Tibial artery (tissue), 4 donors: ENCODE measurements around the gene RELN.

ENCODE experiments used
- DNase-seq, 2 donors: peaks; one replicate each; pipeline ENCODE4 v3.0.0-alpha.2; 2019
- H3K27ac ChIP-seq, 2 donors: fragments of 200-600 bp; sonication (generic) in 1 of 2; 1 replicate in 1 of 2; 2 replicates in 1 of 2; pipeline ENCODE4 v1.5.1; 2018 to 2019; ENCODE audit warnings: mild to moderate bottlenecking in 1 of 2
- H3K27me3 ChIP-seq, 2 donors: fragments of 200-600 bp; sonication (generic) in 1 of 2; one replicate each; pipeline versions ENCODE4 v1.5.1 to v1.6.0; 2016 to 2019
- H3K36me3 ChIP-seq, 3 donors: fragments of 200-600 bp; sonication (generic) in 2 of 3; one replicate each; pipeline ENCODE4 v1.5.1; 2016 to 2019; ENCODE audit warnings: mild to moderate bottlenecking in 2 of 3
- H3K4me1 ChIP-seq, 4 donors: fragments of 200-600 bp; sonication (generic) in 2 of 4; 1 replicate in 3 of 4; 2 replicates in 1 of 4; pipeline ENCODE4 v1.5.1; 2016 to 2019
- H3K4me3 ChIP-seq, 2 donors: fragments of 200-600 bp; sonication (generic) in 1 of 2; 1 replicate in 1 of 2; 2 replicates in 1 of 2; pipeline ENCODE4 v1.5.1; 2018 to 2019; ENCODE audit warnings: mild to moderate bottlenecking in 2 of 2
- H3K9me3 ChIP-seq, 3 donors: fragments of 200-600 bp; sonication (generic) in 1 of 3; one replicate each; pipeline ENCODE4 v1.5.1; 2016 to 2019
- intact Hi-C: fragments of 100-400 bp; cut with DNase I; formaldehyde crosslinking; loops from one replicate; pipeline ENCODE4 v1.15.0; 2023; ENCODE audit warnings: low total_unique reads
- TF ChIP-seq, protein P1 (sequence below), 2 experiments: fragments of 200-600 bp in 1 of 2; fragments of 450-650 bp in 1 of 2; IDR thresholded peaks; one replicate each; pipeline ENCODE4 v1.5.1; 2017 to 2019; ENCODE audit warnings: antibody characterized with exemption in 2 of 2, mild to moderate bottlenecking in 1 of 2, moderate library complexity in 1 of 2

RELN gene

DNA sequence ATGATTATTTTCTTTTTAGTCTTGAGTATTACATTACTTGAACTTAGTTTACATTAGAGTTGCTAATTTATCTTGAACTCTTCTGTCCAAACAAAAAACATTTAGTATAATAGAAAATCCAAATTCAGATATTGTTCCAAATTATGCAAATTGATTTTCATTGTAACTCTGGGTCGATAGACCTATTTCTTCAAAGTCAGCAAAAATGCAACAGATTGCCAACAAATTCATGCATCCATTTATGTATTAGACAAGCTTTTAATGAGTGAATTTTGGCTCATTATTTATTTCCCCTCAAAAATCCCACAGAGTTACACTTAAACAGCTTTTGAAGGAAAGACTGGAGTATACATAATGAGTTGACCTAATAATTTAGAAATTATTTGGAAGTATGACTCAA, 240.8 kb downstream of the RELN start:
- no peak for DNase-seq
- intact Hi-C loops, result no loop called here
- TF ChIP-seq, protein P1, sequence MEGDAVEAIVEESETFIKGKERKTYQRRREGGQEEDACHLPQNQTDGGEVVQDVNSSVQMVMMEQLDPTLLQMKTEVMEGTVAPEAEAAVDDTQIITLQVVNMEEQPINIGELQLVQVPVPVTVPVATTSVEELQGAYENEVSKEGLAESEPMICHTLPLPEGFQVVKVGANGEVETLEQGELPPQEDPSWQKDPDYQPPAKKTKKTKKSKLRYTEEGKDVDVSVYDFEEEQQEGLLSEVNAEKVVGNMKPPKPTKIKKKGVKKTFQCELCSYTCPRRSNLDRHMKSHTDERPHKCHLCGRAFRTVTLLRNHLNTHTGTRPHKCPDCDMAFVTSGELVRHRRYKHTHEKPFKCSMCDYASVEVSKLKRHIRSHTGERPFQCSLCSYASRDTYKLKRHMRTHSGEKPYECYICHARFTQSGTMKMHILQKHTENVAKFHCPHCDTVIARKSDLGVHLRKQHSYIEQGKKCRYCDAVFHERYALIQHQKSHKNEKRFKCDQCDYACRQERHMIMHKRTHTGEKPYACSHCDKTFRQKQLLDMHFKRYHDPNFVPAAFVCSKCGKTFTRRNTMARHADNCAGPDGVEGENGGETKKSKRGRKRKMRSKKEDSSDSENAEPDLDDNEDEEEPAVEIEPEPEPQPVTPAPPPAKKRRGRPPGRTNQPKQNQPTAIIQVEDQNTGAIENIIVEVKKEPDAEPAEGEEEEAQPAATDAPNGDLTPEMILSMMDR (IDR thresholded peaks at IDR 0.05), result no peak
- Histone ChIP-seq H3K9me3 (no peaks in the 10 kb centered on the region), H3K4me1 (no peaks in the 10 kb centered on the region), H3K36me3 (no peaks in the 10 kb centered on the region), H3K27ac (no peak overlapping the region), H3K27me3 (no peaks in the 10 kb centered on the region), H3K4me3 (no peak overlapping the region)

- Histone ChIP-seq H3K27me3 (no peaks in the 10 kb centered on the region), H3K27ac (no peak overlapping the region), H3K4me1 (no peaks in the 10 kb centered on the region), H3K9me3 (no peaks in the 10 kb centered on the region), H3K4me3 (no peak overlapping the region), H3K36me3 (no peaks in the 10 kb centered on the region)
- TF ChIP-seq, protein P1 (IDR thresholded peaks at IDR 0.05), result no peak
- intact Hi-C loops, result no loop called here
- no peak for DNase-seq
Observed at GRCh38 chr7:103735377-103735776, 254.1 kb downstream of the RELN start.

GRCh38 chr7:103731169-103731568, 258.3 kb downstream of the RELN start:
- Histone ChIP-seq H3K4me1 (no peaks in the 10 kb centered on the region), H3K36me3 (no peaks in the 10 kb centered on the region), H3K4me3 (no peak overlapping the region), H3K9me3 (no peaks in the 10 kb centered on the region), H3K27ac (no peak overlapping the region), H3K27me3 (no peaks in the 10 kb centered on the region)
- TF ChIP-seq, protein P1 (IDR thresholded peaks at IDR 0.05), result no peak
- intact Hi-C loops, result no loop called here
- no peak for DNase-seq

DNA sequence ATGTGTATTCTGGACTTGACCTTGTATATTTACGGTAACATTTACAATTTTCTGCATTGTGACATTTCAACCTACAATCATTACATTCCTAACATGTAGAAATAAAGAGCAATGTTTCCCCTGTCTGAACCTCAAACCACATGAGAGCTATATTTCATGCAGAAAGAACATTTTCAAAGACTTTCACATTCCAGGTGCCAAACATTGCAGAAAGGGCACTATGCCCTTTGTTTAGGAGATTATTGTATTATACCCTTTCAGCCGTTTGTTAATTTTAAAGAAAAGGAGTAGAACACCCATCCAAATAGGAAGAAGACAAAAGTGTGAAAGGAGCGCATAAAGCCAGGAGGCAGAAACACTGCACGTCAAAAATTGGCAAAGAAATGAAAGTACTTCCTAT, 260.4 kb downstream of the RELN start:
- H3K4me1 ChIP-seq, result no peaks in the 10 kb centered on the region
- no peaks in the 10 kb centered on the region for H3K36me3 ChIP-seq
- no peak overlapping the region for H3K27ac ChIP-seq
- no peaks in the 10 kb centered on the region for H3K27me3 ChIP-seq
- DNase-seq, result no peak
- TF ChIP-seq, protein P1 (IDR thresholded peaks at IDR 0.05), result no peak
- intact Hi-C loops, result no loop called here
- H3K9me3 ChIP-seq, result no peaks in the 10 kb centered on the region
- H3K4me3 ChIP-seq, result no peak overlapping the region

DNA sequence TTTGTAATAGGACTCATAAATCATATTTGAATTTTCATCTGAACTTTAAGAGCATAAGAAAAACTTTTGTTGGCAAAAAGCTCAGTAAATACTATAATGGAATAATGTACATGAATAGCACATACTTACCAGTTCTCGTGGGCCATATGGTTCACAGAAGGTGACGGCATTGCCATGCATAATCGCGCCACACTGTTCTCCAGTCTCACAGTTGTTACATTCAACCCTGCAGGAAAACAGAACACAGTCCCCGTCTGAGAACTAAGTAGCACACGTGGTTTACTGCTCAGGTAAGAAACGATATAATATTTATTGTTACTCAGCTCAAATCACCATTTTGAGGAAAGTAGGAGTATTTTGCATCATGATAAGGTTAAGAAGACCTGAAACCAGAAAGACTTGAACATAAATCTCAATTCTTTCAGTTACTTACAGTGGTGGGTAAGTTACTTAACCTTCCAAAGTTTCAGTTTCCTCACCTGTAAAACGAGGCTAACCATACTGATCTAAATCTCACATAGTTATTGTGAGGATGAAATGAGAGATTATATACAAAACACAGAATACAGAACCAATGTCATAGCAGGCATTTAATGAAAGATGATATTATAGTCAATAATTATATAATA, 261.4 kb downstream of the RELN start:
- no peaks in the 10 kb centered on the region for H3K9me3 ChIP-seq
- H3K4me3 ChIP-seq, result no peak overlapping the region
- intact Hi-C loops, result no loop called here
- TF ChIP-seq, protein P1 (IDR thresholded peaks at IDR 0.05), result no peak
- H3K27me3 ChIP-seq, result no peaks in the 10 kb centered on the region
- no peak for DNase-seq
- H3K36me3 ChIP-seq, result no peaks in the 10 kb centered on the region
- H3K4me1 ChIP-seq, result no peaks in the 10 kb centered on the region
- H3K27ac ChIP-seq, result no peak overlapping the region

DNA sequence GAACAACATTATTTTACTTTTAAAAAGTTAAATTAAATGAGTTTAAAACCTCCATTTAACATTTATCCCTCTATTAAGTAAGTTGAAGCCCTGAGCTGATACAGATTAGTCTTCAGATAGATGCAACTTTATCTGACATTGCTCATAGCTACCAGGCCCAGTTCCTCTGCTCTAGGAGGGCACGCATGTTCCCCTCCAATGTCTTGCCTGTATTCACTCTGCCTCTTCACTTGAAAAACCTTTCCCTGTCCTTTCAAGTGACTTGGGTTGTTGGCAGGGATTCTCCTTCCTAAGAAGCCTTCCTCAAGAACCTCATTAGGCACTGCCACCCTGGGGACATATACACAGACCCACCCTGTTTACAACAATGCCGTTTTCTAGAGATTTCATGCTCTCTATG, 270.4 kb downstream of the RELN start:
- Histone ChIP-seq H3K4me3 (no peak overlapping the region), H3K4me1 (no peaks in the 10 kb centered on the region), H3K27me3 (no peaks in the 10 kb centered on the region), H3K9me3 (no peaks in the 10 kb centered on the region), H3K36me3 (no peaks in the 10 kb centered on the region), H3K27ac (no peak overlapping the region)
- intact Hi-C loops, result no loop called here
- no peak for DNase-seq
- TF ChIP-seq, protein P1 (IDR thresholded peaks at IDR 0.05), result no peak
